HG03442 (cell line): ENCODE results near the gene JAG2.

ENCODE experiments used
- ATAC-seq: cut with Tn5 transposase; IDR thresholded peaks from one replicate; pipeline ENCODE4 v1.9.1; 2021; ENCODE audit warnings: mild to moderate bottlenecking, moderate library complexity; ENCODE audit not compliant: unreplicated experiment

Gene JAG2

GRCh38 chr14:105203701-105204100 is 35.1 kb upstream of the JAG2 start:
- no peak for ATAC-seq

DNA sequence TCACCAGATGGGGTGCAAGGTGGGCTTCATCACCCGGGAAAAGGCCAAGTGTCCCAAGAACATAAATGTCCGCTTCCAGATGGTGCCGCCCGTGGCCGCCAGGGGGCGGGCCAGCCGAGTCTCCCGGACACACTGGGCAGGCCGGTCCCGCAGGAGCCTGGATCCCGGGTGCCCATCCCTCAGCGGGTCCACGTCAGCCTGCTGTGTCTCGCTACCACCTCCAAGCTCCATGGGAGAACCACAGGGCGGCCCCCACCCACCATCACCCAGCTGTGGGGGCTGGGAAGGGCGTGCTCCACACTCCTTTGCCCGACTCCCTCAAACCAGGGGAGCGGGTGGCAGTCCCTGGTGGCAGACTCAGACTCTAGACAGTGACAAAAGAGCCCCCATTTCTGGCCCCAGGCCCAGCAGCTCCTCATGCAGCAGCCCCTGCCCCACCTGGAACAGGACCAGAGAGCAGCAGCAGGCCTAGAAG is 34.5 kb upstream of the JAG2 start:
- no peak for ATAC-seq

DNA sequence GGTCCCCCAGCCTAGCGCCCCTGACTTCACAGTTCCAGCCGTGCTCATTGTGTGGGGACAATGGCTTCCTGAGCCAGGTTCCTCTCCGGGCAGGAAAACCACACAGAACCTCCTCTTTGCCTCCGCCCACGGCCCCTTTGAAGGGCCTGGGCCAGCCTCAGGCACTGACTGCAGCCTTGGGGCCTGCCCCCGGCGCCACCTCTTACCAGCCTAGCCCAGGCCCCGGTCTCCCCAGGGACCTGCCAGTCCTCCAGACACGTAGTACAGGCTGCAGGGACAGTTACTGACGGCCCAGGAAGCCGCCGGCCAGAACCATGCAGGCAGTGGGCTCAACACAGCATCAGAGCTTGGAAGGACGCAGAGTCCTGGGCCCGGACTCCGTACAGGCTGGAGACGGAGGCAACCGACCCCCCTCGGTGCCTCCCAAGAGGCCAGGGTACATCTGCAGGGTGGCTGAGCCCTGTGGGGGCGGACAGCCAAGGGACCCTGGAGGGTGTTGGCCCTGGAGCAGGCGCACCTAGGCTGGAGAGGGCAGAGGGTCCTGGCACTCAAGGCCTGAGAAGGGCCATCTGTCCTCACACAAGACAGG is 33.4 kb upstream of the JAG2 start:
- ATAC-seq = no peak

- ATAC-seq = no peak
Observed at GRCh38 chr14:105201156-105201924, 32.8 kb upstream of the JAG2 start.

DNA sequence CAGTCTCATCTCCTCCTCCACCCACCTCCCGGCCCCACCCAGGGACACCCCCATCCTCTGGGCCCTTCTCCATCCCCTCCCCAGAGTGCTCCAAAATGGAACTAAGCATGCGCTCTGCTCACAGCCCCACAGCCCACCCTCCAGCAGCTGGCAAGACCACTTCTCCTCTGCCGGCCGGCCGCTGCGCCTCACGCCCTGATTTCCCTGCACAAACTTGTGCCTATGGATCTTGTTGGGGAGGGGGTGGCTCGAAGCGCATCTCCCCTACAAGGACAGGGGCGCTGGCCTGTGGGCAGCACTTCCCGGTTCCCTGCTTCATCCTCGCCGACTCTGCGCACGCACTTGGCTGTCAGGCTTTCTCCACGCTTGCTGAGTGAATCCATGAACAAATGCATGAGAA is 32.1 kb upstream of the JAG2 start:
- no peak for ATAC-seq

- no peak for ATAC-seq
Observed at GRCh38 chr14:105200074-105200473, 31.5 kb upstream of the JAG2 start.

DNA sequence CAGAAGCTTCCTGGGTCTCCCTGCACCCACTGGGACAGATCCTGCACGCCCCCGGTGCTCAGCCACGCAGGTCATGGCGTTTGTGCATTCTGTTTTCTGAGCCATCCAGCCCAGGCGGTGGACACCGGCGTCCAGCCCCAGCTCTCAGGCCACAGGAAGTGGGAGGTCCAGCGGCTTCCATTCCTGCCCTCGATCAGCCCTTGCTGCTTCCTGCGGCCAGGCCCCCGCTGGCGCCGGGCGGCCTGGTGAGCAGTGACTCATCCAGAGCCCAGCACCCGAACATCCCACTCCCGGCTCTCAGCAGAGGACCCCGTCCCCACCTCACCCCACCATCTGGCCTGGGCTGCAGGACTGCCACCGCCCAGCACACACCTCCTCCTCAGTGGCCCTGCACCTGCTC is 30.5 kb upstream of the JAG2 start:
- ATAC-seq = no peak

DNA sequence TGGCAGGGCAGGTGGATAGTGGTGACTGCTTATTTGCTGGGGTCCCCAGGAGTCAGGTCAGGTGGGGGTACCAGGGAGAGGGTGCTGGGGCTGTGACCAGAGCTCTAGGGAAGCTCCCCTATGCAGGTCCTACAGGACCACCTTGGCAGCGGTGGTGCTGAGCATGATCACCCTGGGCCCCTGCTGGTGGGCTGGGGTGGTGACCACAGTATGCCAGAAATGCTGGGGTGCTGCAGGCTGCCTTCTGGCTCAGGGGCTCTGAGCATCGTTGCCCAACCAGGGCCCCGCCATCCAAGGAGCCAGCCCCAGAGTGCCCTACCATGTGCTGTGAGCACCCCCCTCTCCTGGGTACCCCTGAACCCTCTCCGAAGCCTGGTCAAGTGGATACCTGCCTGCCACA is 30.0 kb upstream of the JAG2 start:
- ATAC-seq = no peak

DNA sequence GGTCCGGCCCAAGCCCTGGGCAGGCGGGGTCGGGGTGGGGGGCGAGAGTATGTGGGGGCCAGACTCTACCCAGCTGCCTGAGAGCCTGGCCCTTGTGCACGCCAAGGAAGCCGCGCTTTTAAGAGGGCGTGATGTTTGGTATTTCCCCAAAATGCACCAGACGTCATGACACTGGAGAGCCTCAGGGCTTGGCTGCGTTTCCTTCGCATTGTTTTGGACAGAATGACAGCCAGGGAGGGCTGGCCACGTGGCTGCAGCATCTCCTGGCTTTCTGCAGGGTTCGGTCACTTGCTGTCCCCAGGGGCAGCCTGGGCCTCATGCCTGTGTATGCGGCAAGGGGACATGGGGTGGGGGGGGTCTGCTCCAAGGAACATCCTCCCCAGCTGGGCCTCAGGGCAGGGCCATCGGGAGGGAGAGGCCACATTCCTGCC is 28.6 kb upstream of the JAG2 start:
- no peak for ATAC-seq

- no peak for ATAC-seq
Observed at GRCh38 chr14:105196265-105196960, 27.8 kb upstream of the JAG2 start.

DNA sequence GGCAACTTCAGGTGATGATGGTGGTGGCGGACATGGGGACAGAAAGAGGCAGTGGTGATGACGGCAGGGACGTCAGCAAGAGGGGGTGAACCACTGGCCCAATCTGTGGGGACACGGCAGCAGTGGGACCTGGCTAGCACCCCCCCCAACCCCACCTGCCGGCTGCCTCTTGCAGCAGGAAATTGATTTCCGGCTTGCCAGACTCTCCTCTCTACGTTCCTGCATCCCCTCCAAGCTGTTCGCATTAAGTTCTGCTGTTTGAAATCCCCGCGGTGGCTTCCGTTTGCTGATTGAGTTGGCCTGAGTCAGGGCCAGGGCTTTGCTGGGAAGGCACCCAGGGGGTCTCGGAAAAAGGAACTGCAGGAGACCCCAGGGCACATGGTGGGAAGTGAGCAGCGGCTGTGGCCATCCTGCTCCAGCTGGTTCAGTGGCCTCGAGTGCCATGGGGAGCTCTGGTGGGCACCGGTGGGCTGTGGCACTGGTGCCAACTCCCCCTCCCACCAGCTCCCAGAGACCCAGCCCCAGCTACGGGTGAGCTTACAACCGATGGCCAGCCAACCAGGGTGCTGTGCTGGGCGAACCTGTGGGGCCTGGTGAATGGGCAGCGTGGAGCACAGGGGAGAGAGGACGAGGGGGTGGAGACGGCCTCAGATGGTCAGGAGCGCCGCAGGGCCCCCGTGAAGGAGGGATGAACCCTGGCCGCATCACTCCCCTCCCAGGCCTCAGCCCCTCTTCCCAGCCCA is 27.1 kb upstream of the JAG2 start:
- ATAC-seq = no peak

GRCh38 chr14:105195051-105195450 is 26.5 kb upstream of the JAG2 start:
- ATAC-seq = no peak

GRCh38 chr14:105193916-105194782 is 25.6 kb upstream of the JAG2 start:
- ATAC-seq = no peak

DNA sequence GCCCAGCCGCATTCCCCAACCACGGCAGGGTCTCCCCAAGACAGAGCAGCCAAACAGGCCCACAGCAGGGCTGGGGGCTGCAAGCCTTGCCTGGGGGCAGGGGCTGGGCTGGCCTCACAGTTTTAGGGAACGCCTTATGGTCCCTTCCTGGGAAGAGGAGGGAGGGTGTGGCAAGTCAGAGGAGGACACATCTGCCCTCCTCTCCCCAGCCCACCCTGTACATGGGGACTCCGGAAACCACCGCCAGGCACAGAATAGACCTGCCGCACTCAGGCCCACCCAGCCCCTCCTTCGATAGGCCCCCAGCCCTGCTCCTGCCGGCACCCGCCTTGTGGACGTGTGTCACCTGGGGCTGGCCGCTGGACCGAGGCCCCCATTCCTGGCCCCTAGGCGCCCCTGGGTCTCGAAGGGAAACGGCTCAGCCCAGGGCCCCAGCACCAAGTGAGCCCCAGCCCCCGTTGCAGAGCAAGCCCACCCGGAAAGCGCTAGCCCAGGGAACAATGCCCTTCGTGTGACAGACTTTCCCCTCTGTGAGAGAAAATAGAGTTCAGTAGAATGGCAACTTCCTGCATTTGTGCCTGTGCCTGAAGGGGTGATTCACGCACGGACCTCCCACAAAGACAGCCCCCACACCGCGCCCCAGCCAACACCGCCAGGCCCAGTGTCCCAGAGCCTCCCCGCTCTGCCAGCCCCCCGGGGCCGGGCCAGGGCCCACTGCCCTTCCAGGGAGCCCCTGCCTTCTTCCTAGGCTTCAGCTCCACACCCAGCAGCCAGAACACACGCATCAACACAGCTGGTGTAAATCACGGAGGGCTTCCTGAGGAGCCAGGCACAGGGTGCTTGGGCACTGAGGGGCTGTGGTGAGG is 24.5 kb upstream of the JAG2 start:
- no peak for ATAC-seq

DNA sequence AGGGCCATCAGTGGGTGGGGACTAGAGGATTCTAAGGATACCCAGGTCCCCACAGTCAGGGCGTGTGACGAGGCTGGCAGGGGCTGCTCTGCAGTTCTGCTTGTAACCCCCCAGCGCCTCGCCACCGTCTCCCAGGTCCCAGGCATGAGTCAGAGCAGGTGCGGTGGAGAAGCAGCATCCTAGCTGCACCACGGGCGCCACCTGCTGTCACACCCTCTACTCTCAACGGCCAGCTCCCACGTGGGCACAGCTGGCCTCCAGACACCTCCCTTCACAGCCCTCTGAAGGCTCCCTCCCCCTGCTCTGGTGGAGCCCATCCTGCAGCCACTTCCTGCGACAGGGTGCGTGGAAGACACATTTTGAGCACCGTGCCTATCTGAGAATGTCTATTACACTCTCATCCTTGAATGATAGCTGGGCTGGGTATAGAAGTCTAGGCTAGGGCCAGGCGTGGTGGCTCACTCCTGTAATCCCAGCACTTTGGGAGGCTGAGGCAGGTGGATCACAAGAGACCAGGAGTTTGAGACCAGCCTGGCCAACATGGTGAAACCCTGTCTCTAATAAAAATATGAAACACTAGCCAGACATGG is 19.5 kb upstream of the JAG2 start:
- ATAC-seq = no peak

DNA sequence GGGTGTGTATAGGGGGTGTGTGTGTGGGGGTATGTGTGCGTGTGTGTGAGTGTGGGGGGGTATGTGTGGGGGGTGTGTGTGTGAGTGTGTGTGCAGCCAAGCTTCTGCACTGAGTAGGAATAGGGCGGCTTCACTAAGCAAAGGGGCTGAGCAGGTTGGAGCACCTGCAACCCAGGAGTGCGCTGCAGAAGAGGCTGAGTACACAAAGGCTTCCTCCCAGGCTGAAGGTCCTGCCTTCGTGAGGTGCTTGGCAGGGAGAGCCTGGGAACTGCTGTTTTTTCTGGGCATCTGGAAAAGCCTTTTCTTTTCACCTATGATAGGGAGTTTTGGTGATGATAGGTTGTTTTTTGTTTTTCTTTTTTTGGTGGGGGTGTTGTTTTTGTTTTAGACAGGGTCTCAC is 18.5 kb upstream of the JAG2 start:
- ATAC-seq = no peak

- ATAC-seq = no peak
Observed at GRCh38 chr14:105185973-105186372, 17.4 kb upstream of the JAG2 start.

DNA sequence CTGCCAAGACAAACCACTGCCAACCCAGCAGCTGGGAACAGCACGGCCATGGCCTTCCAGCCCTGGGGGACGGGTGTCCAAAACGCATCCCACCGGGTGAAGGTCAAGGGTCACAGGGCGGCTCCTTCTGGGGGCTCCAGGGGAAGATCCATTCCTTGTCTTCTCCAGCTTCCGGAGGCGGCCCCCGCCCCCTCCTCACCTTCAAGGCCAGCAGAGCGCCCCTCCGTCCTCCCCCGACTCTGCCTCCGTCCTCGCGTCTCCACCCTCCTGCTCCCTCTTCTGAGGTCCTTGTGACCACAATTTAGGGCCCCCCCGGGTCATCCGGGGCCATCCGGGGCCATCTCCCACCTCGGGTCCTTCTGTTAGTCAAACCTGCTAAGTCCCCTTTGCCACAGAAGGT is 16.4 kb upstream of the JAG2 start:
- no peak for ATAC-seq

DNA sequence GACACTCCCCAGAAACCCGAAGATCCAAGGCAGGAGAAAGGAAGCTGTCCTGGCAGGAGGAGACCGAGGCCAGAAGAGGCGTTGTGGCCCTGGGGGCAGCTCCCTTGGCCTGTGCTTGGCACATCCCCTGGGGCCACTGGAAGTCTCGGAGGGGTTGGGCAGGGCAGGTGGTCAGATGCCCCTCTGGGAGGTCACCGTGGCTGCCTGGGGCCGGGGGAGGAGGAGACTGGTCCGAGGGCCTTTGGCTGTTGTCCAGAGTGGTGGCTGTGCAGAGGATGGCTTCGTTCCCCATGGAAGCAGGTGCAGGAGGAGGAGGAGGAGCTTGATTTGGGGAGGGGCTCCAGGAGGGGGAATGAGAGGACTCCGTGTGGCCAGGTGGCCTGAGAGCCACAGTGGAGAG is 15.9 kb upstream of the JAG2 start:
- no peak for ATAC-seq
